SK-N-SH (cell line): Measurements from ENCODE around the gene ELOVL6.

Source experiments
- SMC3 ChIP-seq: IDR thresholded peaks from 2 replicates; pipeline ENCODE4 v1.6.1; 2012; ENCODE audit warnings: low read depth, low read length, improper control_type of control experiment
- TF ChIP-seq, protein P1 (sequence below): fragments of 200-600 bp; sonication (generic); IDR thresholded peaks from 2 replicates; pipeline ENCODE4 v1.6.1; 2017; ENCODE audit warnings: antibody characterized with exemption, mild to moderate bottlenecking, moderate library complexity
- TF ChIP-seq, protein P2 (sequence below): IDR thresholded peaks from 2 replicates; pipeline ENCODE4 v1.4.0; 2012; ENCODE audit warnings: low read depth

DNA sequence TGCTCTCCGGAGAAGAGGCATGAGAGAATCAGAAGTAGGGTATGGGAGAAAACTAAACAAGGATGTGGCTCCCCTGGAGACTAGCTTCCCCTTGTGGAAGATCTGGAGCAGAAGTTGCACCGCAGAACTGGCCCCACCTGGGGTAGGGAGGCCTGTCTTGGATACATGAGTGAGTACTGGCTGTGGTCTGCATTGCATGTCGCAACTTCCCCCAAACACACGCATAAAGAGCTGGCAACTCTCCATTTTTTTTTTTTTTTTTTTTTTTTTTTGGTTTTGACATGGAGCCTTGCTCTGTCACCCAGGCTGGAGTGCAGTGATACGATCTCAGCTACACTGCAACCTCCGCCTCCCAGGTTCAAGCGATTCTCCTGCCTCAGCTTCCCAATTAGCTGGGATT is 165.8 kb downstream of the ELOVL6 start:
- TF ChIP-seq, protein P1, sequence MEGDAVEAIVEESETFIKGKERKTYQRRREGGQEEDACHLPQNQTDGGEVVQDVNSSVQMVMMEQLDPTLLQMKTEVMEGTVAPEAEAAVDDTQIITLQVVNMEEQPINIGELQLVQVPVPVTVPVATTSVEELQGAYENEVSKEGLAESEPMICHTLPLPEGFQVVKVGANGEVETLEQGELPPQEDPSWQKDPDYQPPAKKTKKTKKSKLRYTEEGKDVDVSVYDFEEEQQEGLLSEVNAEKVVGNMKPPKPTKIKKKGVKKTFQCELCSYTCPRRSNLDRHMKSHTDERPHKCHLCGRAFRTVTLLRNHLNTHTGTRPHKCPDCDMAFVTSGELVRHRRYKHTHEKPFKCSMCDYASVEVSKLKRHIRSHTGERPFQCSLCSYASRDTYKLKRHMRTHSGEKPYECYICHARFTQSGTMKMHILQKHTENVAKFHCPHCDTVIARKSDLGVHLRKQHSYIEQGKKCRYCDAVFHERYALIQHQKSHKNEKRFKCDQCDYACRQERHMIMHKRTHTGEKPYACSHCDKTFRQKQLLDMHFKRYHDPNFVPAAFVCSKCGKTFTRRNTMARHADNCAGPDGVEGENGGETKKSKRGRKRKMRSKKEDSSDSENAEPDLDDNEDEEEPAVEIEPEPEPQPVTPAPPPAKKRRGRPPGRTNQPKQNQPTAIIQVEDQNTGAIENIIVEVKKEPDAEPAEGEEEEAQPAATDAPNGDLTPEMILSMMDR: no peak
- no peak for TF ChIP-seq SMC3
- TF ChIP-seq, protein P2, sequence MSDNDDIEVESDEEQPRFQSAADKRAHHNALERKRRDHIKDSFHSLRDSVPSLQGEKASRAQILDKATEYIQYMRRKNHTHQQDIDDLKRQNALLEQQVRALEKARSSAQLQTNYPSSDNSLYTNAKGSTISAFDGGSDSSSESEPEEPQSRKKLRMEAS: no peak
